Measurements from ENCODE around the gene ACAP3. TPM values are rescaled to one million over a fixed set of nuclear protein-coding genes. Genes with fewer than 3 reads are reported as not detected.
A peak's percentile ranks its signal among the peaks of the same experiment; 100 is the strongest.

The ACAP3 gene
- total and polyA plus RNA-seq, 5 donors = 33.1 to 61.8 (median 40.1) TPM

DNA sequence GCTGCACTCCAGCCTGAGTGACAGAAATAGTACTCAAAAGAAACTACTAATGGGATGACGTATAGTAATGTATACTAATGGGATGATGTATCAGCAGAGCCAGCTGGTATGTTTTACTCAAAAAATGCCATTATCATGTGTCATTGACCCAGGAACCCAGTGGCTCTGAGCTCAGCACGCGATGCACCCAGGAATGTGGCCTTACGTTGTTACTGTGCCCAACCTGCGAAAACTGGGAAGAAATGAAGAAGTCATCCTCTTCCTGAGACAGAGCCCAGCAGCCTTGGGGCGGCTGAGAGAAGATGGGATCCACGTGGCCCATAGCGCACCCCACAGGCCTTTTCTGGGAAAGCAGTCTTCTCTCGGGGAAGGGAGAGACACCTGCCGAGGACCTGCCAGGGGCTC is 42.9 kb downstream of the ACAP3 start:
- 74% methylated on average over 10 of the region's 10 CpGs for WGBS
- Histone ChIP-seq H3K27me3 (ENCODE audit: control insufficient read depth, insufficient read depth) (no peaks in the 10 kb centered on the region), H3K9me3 (ENCODE audit: control insufficient read depth, low read length) (no peaks in the 10 kb centered on the region), H3K4me3 (ENCODE audit: low read length) (no peak overlapping the region), H3K4me1 (ENCODE audit: control insufficient read depth, insufficient read depth, low read length) (peaks cover 3% of the 10 kb centered on the region), H3K27ac (ENCODE audit: low read length) (no peak overlapping the region)
- ATAC-seq (no peak), DNase-seq (no peak)
- intact Hi-C loops (cut with DNase I) = no loop called here

DNA sequence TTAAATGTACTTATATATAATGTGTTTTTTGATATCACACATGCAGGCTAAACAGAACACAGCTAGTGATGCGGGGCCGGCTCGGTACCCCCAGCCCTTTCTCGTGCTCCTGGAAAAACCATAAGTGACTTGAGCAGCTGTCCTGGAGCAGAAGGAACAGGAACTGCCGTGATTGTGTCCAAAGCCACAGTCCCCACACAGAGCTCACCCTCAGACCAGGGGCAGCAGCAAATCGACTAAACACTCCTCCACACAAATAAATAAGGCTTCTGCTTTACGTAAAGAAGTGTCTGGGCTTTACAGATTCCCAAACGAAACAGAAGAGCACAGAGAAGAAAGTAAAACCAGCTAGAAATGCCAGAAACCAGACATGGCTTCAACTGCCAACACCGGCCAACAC is 43.7 kb downstream of the ACAP3 start:
- peaks cover 3% of the 10 kb centered on the region for H3K4me1 ChIP-seq (ENCODE audit: control insufficient read depth, insufficient read depth, low read length)
- DNase-seq (no peak), ATAC-seq (no peak)
- 89% methylated on average over 9 of the region's 9 CpGs for WGBS
- no peaks in the 10 kb centered on the region for H3K9me3 ChIP-seq (ENCODE audit: control insufficient read depth, low read length)
- no peak overlapping the region for H3K4me3 ChIP-seq (ENCODE audit: low read length)
- H3K27ac ChIP-seq (ENCODE audit: low read length) = no peak overlapping the region
- no peaks in the 10 kb centered on the region for H3K27me3 ChIP-seq (ENCODE audit: control insufficient read depth, insufficient read depth)
- intact Hi-C loops (cut with DNase I) = no loop called here

DNA sequence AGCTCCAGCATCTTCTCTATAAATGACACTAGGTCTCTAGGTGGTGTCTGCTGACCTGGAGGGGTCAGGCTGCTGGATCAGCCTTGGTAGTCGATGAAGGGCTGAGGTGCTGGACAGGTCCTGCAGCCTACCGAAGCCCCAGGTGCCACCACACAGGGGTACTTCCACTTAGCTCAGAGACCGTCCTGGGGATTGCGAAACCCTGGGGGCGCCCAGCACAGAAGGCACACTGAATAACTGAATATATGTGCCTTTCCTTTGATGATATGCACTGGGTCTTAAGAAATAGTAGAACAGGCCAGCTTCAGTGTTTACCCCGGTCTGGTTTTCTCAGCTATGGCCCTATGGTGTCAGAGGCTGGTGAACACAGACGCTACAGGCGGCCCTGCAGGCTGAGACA is 45.0 kb downstream of the ACAP3 start:
- Histone ChIP-seq H3K4me3 (ENCODE audit: low read length) (no peak overlapping the region), H3K27me3 (ENCODE audit: control insufficient read depth, insufficient read depth) (no peaks in the 10 kb centered on the region), H3K4me1 (ENCODE audit: control insufficient read depth, insufficient read depth, low read length) (peaks cover 3% of the 10 kb centered on the region), H3K27ac (ENCODE audit: low read length) (no peak overlapping the region), H3K9me3 (ENCODE audit: control insufficient read depth, low read length) (no peaks in the 10 kb centered on the region)
- intact Hi-C loops (cut with DNase I) = no loop called here
- WGBS = 93% methylated on average over 8 of the region's 8 CpGs
- ATAC-seq (no peak), DNase-seq (peak in 1 of 3 donors; percentile 18)

DNA sequence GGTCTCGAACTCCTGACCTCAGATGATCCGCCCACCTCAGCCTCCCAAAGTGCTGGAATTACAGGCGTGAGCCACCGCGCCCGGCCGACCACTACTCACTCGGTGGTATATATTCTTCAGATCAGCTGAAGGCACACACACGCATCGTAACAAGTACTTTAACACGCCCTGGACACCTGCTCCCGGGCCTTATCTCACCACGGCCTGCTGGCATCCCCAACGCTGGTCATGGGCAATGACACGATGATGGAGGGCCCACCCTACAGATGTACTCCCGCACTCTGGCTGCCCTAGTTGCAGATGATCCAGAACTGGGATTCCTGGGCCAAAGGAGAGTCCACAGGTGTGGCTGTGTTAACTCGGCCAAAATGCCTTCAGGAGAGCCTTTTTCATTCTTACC is 45.7 kb downstream of the ACAP3 start:
- 94% methylated on average over 17 of the region's 17 CpGs for WGBS
- Histone ChIP-seq H3K27me3 (ENCODE audit: control insufficient read depth, insufficient read depth) (no peaks in the 10 kb centered on the region), H3K4me1 (ENCODE audit: control insufficient read depth, insufficient read depth, low read length) (peaks cover 3% of the 10 kb centered on the region), H3K4me3 (ENCODE audit: low read length) (no peak overlapping the region), H3K9me3 (ENCODE audit: control insufficient read depth, low read length) (no peaks in the 10 kb centered on the region), H3K27ac (ENCODE audit: low read length) (no peak overlapping the region)
- DNase-seq (peak in 2 of 3 donors; percentile 27 to 37), ATAC-seq (no peak)
- intact Hi-C loops (cut with DNase I) = no loop called here

DNA sequence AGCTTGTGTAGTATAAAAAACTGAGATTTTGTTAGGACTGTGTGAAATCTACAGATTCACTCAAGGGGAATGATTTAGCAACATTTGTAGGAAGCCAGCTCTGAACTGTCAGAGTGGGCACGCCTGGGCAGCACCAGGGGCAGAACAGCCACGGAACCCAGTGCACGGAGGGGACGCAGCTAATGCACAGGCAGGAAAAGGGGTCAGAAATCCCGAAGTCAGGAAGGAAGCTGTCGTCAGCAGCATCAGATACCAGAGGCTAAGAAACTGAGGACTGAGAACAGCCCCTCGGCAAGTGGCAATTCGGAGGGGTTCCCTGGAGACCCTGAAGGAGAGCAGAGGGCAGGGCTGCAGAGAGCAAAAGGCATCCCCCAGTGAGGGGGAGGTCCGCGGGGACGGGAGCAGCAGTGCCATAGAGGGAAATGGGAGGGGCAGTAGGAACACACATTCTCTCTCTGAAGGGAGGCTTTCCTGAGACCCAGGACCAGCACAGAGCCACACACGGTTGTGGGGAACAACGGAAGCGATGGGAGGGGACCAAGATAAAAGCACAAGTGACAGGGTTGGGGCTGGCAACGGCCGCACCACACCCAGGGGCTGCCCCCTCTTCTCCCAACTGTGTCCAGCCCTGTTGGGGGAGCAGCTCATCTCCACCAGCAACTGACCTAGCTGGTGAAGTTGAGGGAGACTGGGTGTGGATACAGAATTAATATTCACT is 46.7 kb downstream of the ACAP3 start:
- intact Hi-C loops (cut with DNase I) = no loop called here
- H3K4me1 ChIP-seq (ENCODE audit: control insufficient read depth, insufficient read depth, low read length) = peaks cover 3% of the 10 kb centered on the region
- no peak overlapping the region for H3K4me3 ChIP-seq (ENCODE audit: low read length)
- DNase-seq (peak in 2 of 3 donors; percentile 57 to 65), ATAC-seq (peak; percentile 19 to 79)
- no peak overlapping the region for H3K27ac ChIP-seq (ENCODE audit: low read length)
- no peaks in the 10 kb centered on the region for H3K27me3 ChIP-seq (ENCODE audit: control insufficient read depth, insufficient read depth)
- WGBS = 52% methylated on average over 16 of the region's 16 CpGs
- H3K9me3 ChIP-seq (ENCODE audit: control insufficient read depth, low read length) = no peaks in the 10 kb centered on the region

DNA sequence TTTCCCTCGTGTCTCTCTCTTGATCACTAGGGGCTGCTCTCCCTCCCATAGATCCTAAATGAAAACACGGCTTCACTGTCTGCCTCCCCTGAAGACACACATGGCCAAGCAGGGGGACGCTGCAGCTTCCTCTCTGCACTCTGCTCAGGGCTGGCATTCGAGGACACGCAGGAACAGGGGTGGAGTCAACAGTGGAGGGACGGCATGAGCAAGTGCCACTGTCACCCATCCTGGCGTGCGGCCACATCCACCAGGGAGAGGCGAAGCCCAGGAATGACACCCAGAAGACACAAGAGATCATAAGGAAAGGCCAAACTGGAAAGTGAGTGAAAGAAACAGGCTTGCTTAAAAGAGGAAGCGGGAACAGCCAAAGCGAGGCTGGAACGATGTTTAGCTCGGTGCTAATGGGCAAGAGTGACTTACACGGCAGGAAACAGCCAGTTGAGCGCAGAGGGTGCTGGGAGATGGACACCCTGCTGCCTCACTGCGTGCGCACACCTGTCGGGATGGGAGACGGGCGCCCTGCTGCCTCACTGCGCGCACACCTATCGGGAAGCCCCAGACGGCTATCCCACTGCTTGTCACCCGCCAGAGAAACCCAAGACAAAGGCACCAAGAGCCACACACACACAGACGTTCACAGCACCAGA is 47.7 kb downstream of the ACAP3 start:
- H3K4me3 ChIP-seq (ENCODE audit: low read length) = no peak overlapping the region
- H3K27me3 ChIP-seq (ENCODE audit: control insufficient read depth, insufficient read depth) = no peaks in the 10 kb centered on the region
- peak overlapping the region; percentile 27 for H3K27ac ChIP-seq (ENCODE audit: low read length)
- H3K9me3 ChIP-seq (ENCODE audit: control insufficient read depth, low read length) = no peaks in the 10 kb centered on the region
- H3K4me1 ChIP-seq (ENCODE audit: control insufficient read depth, insufficient read depth, low read length) = peaks cover 3% of the 10 kb centered on the region
- 66% methylated on average over 26 of the region's 26 CpGs for WGBS
- intact Hi-C loops (cut with DNase I) = no loop called here
- DNase-seq (peak in 2 of 3 donors; percentile 84 to 86), ATAC-seq (peak; percentile 18 to 65)

DNA sequence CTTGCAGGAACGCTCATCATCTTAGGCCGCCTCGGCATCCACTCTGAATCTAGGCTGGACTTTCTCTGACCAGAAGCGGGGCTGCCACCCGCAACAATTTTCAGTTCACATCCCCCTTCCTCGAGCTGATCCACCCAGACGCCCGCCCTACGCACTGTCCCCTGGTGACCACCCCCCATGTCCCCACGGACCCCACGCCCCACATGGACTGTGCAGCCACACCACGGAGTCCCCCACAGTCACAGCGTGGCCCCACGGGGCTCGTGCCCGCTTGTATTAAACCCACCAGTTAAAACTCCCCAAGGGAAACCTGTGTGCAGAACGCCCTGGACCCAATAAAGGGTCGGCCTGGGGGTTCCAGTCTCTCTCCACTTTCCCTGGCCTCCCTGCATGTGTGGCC is 48.2 kb downstream of the ACAP3 start:
- intact Hi-C loops (cut with DNase I) = no loop called here
- H3K27ac ChIP-seq (ENCODE audit: low read length) = no peak overlapping the region
- DNase-seq = peak in 2 of 3 donors; percentile 28 to 56
- H3K9me3 ChIP-seq (ENCODE audit: control insufficient read depth, low read length) = no peaks in the 10 kb centered on the region
- ATAC-seq = peak in 1 of 2 donors; percentile 4
- H3K27me3 ChIP-seq (ENCODE audit: control insufficient read depth, insufficient read depth) = no peaks in the 10 kb centered on the region
- 93% methylated on average over 18 of the region's 18 CpGs for WGBS
- peaks cover 3% of the 10 kb centered on the region for H3K4me1 ChIP-seq (ENCODE audit: control insufficient read depth, insufficient read depth, low read length)
- H3K4me3 ChIP-seq (ENCODE audit: low read length) = no peak overlapping the region

DNA sequence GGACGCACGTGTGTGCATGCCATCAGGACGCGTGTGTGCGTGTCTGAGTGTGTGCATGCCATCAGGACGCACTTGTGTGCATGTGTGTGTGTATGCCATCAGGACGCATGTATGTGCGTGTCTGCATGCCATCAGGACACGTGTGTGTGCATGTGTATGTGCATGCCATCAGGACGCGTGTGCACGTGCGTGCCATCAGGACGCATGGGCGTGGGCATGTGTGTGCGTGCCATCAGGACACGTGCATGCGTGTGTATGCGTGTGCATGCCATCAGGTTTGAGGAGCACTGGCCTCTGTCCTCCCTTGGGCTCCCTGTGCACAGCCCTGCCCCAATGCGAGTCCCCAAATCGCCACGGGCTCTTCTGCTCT is 48.6 kb downstream of the ACAP3 start:
- peak in 1 of 2 donors; percentile 4 for ATAC-seq
- intact Hi-C loops (cut with DNase I) = no loop called here
- Histone ChIP-seq H3K4me3 (ENCODE audit: low read length) (no peak overlapping the region), H3K27me3 (ENCODE audit: control insufficient read depth, insufficient read depth) (no peaks in the 10 kb centered on the region), H3K27ac (ENCODE audit: low read length) (no peak overlapping the region), H3K9me3 (ENCODE audit: control insufficient read depth, low read length) (no peaks in the 10 kb centered on the region), H3K4me1 (ENCODE audit: control insufficient read depth, insufficient read depth, low read length) (peaks cover 3% of the 10 kb centered on the region)
- WGBS = 94% methylated on average over 22 of the region's 22 CpGs
- peak in 1 of 3 donors; percentile 53 for DNase-seq

DNA sequence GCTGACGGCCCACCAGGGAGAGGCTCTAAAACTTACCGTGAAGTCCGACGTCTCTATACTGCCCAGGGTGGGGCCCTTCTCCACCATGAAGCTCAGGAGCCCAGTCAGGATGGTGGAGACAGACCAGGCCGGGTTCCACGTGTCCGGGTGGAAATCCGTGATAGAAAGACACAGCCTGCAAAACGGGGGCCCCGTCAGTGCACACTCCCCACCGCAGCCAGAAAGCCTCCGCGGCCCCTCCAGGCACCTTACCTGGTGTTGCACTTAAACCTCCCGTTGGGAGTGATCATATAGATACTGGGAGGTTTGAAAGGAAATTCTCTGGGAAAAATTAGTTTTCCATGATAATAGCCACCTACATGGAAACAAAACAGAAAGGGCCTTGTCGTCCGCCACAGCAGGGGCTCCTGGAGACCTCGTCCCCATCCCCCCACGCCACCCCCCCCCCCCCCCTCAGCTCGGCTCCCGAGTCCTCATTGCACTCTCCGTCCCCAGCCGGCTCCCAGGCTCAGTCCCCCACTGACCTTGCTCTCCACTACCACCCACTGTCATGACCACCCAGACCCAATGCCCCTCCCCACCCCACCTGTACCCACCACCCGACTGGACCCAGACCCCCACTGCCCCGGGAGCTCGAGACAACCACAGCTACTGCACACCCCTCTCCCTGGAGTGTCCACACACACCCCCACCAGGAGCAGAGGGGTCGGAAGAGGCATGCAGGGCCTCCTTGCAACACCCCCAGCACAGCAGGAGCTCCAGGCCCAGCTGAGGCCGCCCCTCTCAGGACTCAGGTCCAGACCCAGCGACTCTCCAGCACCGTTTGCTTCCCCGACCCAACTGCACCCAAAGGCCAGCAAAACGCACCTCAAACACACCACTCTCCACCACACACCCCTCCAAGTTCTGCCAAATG is 50.5 kb downstream of the ACAP3 start:
- Histone ChIP-seq H3K4me1 (ENCODE audit: control insufficient read depth, insufficient read depth, low read length) (peaks cover 3% of the 10 kb centered on the region), H3K4me3 (ENCODE audit: low read length) (no peak overlapping the region), H3K27me3 (ENCODE audit: control insufficient read depth, insufficient read depth) (no peaks in the 10 kb centered on the region), H3K9me3 (ENCODE audit: control insufficient read depth, low read length) (no peaks in the 10 kb centered on the region), H3K27ac (ENCODE audit: low read length) (no peak overlapping the region)
- WGBS = 94% methylated on average over 31 of the region's 31 CpGs
- intact Hi-C loops (cut with DNase I) = no loop called here
- ATAC-seq (no peak), DNase-seq (peak in 2 of 3 donors; percentile 31 to 51)

DNA sequence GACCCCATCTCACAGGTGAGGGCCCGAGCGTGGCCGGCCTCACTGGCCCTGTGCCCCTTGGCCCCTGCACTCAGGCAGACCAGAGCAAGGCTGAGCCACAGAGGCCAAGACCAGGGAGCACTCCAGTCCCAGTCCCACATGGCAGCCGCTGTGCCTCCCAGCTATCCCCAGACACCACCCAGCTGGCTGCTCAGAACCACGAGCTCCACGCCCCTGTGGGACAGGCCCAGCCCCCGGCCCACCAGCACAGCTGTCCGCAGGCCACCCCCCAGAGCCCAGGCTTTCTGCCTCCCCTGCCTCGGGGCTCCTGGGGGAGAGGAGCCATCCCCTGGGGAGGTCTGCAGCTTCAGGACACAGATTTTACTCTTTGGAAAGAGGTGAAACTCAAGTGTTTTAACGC is 52.1 kb downstream of the ACAP3 start:
- H3K9me3 ChIP-seq (ENCODE audit: control insufficient read depth, low read length) = no peaks in the 10 kb centered on the region
- DNase-seq = peak in 2 of 3 donors; percentile 41 to 42
- H3K4me1 ChIP-seq (ENCODE audit: control insufficient read depth, insufficient read depth, low read length) = peaks cover 3% of the 10 kb centered on the region
- no peak for ATAC-seq
- 91% methylated on average over 10 of the region's 10 CpGs for WGBS
- H3K27ac ChIP-seq (ENCODE audit: low read length) = no peak overlapping the region
- no peak overlapping the region for H3K4me3 ChIP-seq (ENCODE audit: low read length)
- intact Hi-C loops (cut with DNase I) = no loop called here
- no peaks in the 10 kb centered on the region for H3K27me3 ChIP-seq (ENCODE audit: control insufficient read depth, insufficient read depth)

DNA sequence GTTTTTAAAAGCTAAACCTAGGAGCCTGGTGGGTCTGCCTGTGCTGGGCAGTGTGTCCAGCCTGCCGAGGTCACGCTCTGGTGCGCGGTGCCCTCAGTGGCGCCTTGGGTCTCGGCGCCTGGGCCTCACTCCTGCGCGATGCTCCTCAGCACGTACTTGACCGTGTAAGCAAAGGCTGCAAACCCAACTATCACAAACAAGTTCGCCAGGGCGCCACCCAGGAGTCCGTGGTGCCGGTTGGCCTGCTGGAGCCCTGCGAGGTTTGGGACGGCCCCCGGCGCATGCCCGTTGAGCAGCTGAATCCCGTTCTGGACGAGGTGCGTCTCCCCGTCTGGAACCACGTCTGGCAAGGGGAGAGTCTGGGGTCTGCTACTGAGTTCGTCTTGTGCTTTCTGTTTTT is 52.7 kb downstream of the ACAP3 start:
- Histone ChIP-seq H3K27ac (ENCODE audit: low read length) (no peak overlapping the region), H3K9me3 (ENCODE audit: control insufficient read depth, low read length) (no peaks in the 10 kb centered on the region), H3K27me3 (ENCODE audit: control insufficient read depth, insufficient read depth) (no peaks in the 10 kb centered on the region), H3K4me3 (ENCODE audit: low read length) (no peak overlapping the region), H3K4me1 (ENCODE audit: control insufficient read depth, insufficient read depth, low read length) (peaks cover under 1% of the 10 kb centered on the region)
- intact Hi-C loops (cut with DNase I) = no loop called here
- ATAC-seq (no peak), DNase-seq (peak in 1 of 3 donors; percentile 37)
- WGBS = 95% methylated on average over 26 of the region's 26 CpGs

All from right cardiac atrium (tissue), 5 donors.